HG03558 (cell line): ENCODE results near the gene CLCN5.
"Not testable (repeated sequence)": the region's sequence is repeated elsewhere in the genome, so short reads cannot be mapped to it uniquely, and the experiment has no call there.

Experiments
- ATAC-seq: cut with Tn5 transposase; IDR thresholded peaks from one replicate; pipeline ENCODE4 v1.9.1; 2021; ENCODE audit warnings: moderate number of reproducible peaks; ENCODE audit not compliant: unreplicated experiment; ENCODE audit errors: extremely low read depth

CLCN5 gene

GRCh38 chrX:49993661-49994060, 71.3 kb downstream of the CLCN5 start:
- no peak for ATAC-seq

DNA sequence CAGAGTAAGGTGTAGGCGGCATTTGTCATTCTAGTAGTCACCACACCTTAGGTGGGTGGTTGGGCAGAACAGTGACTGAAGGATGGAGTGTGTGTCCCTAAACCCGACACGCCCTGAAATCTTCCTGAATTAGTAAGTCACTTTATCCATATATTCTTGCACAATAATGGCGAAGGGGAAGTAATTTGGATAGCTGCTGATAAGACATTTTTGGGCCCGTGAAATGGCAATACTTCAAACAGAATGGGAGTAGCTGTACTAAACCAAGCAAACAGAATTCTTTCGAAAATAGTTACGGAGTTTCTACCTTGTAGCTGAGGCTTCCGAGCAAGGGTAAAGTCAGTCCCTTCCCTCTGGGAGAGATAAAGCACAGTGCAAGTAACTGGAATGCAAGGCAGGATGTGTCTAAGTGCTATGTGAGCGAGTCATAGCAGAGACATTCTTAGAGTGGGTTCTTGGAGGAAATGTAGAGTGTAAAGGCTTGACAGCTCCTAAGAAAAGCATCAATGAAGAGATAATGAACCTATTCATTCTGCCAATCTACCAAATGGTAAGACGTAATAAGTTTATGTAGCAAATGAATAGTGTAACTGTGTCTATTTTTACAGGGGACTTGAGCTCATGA, 72.8 kb downstream of the CLCN5 start:
- ATAC-seq: no peak

GRCh38 chrX:49995795-49996455, 73.5 kb downstream of the CLCN5 start:
- ATAC-seq: no peak

- ATAC-seq: no peak
Observed at GRCh38 chrX:49996474-49996873, 74.1 kb downstream of the CLCN5 start.

DNA sequence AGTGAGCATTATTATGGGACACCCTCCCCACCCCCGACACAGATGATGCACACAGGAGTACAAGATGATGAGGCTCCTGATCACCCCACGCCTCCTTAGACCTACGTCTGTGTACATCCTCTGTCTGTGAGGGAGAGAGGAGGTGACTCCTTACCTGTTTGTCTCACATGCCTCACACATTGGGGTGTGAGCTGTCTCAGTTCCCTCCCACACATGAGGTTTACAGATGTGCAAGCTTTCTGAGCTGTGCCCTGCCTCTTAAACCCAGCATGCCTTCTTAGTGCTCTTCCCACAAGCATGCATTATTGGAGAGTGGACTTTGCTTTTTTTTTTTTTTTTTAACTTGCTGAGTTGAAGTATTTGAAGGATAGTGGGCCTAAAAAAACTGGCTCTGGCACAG, 76.7 kb downstream of the CLCN5 start:
- no peak for ATAC-seq

GRCh38 chrX:50000937-50001542, 78.6 kb downstream of the CLCN5 start:
- ATAC-seq: no peak

- ATAC-seq: no peak
Observed at GRCh38 chrX:50002067-50002714, 79.8 kb downstream of the CLCN5 start.

DNA sequence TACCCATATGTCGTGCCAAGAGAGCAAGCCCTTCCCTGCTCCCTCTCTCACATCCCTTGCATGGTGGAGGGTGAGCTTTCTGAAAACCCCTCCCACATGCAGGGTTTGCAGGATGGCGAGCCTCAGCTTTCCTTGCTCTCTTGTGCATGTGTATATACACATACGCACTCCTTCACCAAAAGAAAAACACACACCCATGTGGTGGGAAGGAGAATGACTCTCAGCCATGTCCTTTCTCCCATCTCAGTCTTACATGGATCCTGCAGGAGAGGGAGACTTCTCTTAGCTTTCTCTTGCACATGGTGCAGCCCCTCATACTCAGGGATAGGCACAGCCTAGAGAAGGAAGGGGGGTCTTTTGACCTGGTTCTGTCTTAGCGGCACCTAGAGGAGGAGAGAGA, 81.1 kb downstream of the CLCN5 start:
- ATAC-seq: no peak

GRCh38 chrX:50003927-50004326, 81.5 kb downstream of the CLCN5 start:
- ATAC-seq: no peak

GRCh38 chrX:50025591-50025990, 103.2 kb downstream of the CLCN5 start:
- ATAC-seq: not testable (repeated sequence)

GRCh38 chrX:50035126-50035525, 112.7 kb downstream of the CLCN5 start:
- ATAC-seq: no peak

- no peak for ATAC-seq
Observed at GRCh38 chrX:50036426-50036825, 114.0 kb downstream of the CLCN5 start.

DNA sequence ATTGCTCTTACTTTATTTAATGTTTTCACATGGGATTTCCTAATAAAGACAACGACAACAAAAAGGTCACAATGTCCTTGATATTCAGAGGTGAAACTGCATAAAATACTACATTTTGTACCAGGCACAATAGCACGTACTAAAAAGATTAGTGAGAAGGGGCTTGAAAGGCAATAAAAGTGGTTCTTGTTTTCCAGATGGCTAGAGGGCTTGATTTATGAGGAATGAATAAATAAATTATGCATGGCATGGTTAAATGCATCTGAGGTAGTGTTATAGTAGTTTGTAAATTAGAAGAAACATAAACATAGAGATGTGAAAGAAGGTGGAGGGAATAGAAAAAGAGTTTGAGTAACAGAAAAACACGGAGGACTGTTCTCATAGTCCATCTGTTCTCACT, 123.4 kb downstream of the CLCN5 start:
- no peak for ATAC-seq

- no peak for ATAC-seq
Observed at GRCh38 chrX:50049228-50049627, 126.8 kb downstream of the CLCN5 start.

- ATAC-seq: no peak
Observed at GRCh38 chrX:50054147-50054546, 131.8 kb downstream of the CLCN5 start.

- ATAC-seq: no peak
Observed at GRCh38 chrX:50066318-50066937, 144.0 kb downstream of the CLCN5 start.

- ATAC-seq: no peak
Observed at GRCh38 chrX:50067435-50068284, 145.3 kb downstream of the CLCN5 start.

DNA sequence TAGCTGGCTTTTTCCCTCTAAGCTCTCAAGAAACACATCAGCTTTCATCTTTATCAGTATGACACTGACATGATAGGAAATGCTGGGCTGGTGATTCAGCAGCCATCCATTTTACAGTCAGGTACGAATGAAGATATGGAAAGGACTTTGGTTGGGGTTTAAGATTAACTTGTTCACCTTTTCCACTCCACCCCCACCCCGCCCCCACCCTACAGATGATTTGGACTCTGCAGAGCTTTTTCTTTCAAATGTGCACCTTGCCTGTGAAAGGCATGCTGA, 145.8 kb downstream of the CLCN5 start:
- ATAC-seq: no peak

DNA sequence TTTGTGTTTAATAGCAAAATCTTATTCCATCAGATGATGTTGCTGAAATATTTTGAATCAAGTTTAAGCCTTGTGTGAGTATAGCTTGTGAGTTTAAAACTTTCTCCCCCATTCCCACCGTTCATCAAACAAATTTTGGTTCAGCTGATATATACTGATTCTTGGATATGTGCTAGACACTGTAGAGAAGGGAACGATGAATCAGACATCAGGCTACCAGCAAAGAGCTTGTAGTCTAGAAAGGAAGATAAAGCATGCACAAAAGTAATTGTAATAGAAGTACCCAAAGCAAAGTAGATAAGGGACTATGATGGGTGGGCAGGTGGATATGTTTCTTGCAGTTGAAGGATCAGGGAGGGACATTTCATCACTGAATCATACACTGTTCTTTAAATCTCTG, 146.5 kb downstream of the CLCN5 start:
- no peak for ATAC-seq

GRCh38 chrX:50071494-50071893, 149.1 kb downstream of the CLCN5 start:
- no peak for ATAC-seq
